GM06990 (cell line): ENCODE data around the gene ASMT.

ENCODE experiments used
- DNase-seq: peaks from one replicate; pipeline ENCODE4 v3.0.0-alpha.2; 2011; ENCODE audit not compliant: insufficient read length; ENCODE audit errors: extremely low read depth
- H3K27me3 ChIP-seq: replicated peaks from 2 replicates; pipeline ENCODE4 v1.6.0; 2011; ENCODE audit warnings: low read length; ENCODE audit not compliant: control insufficient read depth, insufficient read depth
- H3K36me3 ChIP-seq: 2 replicates; pipeline ENCODE4 v1.5.1; 2011; ENCODE audit warnings: low read length; ENCODE audit not compliant: control insufficient read depth, insufficient read depth
- H3K4me3 ChIP-seq: replicated peaks from 2 replicates; pipeline ENCODE4 v1.5.1; 2011; ENCODE audit warnings: low read depth, mild to moderate bottlenecking, control low read depth, low read length
- TF ChIP-seq, protein P1 (sequence below): IDR thresholded peaks from 2 replicates; pipeline ENCODE4 v1.5.1; 2011; ENCODE audit warnings: low read length, control low read depth, mild to moderate bottlenecking, inconsistent platforms; ENCODE audit not compliant: insufficient read depth, poor library complexity, severe bottlenecking

The ASMT gene

DNA sequence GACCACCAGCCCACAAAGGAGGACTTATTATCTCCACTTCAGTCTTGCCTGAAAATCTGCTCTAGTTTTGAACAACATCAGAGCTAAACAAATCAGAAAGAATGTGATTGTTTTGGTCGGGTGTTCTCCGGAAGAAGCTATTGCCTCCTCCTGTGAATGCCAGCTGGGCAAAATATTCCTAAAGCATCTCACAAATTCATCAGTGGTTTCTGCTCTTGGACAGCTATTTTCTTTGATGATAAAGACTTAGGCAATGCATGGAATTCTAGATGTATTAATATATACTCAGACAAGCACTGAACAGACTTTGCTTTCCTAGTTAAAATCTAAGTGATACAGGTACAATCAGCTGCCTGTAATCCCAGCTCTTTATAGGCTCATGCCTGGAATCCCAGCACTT is 71.8 kb downstream of the ASMT start:
- no peak for DNase-seq
- TF ChIP-seq, protein P1, sequence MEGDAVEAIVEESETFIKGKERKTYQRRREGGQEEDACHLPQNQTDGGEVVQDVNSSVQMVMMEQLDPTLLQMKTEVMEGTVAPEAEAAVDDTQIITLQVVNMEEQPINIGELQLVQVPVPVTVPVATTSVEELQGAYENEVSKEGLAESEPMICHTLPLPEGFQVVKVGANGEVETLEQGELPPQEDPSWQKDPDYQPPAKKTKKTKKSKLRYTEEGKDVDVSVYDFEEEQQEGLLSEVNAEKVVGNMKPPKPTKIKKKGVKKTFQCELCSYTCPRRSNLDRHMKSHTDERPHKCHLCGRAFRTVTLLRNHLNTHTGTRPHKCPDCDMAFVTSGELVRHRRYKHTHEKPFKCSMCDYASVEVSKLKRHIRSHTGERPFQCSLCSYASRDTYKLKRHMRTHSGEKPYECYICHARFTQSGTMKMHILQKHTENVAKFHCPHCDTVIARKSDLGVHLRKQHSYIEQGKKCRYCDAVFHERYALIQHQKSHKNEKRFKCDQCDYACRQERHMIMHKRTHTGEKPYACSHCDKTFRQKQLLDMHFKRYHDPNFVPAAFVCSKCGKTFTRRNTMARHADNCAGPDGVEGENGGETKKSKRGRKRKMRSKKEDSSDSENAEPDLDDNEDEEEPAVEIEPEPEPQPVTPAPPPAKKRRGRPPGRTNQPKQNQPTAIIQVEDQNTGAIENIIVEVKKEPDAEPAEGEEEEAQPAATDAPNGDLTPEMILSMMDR = no peak
- Histone ChIP-seq H3K27me3 (no peaks in the 10 kb centered on the region), H3K4me3 (no peak overlapping the region), H3K36me3 (no peaks in the 10 kb centered on the region)
